Caco-2 (cell line): ENCODE results near the gene CLDN22. TPM values are rescaled to one million over a fixed set of nuclear protein-coding genes. Genes with fewer than 3 reads are reported as not detected.

Experiments used
- BruUV-seq: library from RNA; stranded (reverse); fragments of 400-500 nt; replicated peaks from 2 replicates; lab custom pipeline; 2021; lab: Mats Ljungman, UMichigan
- CTCF ChIA-PET: fragments of 300-600 bp; sonication (Branson Sonifier 250); formaldehyde crosslinking; loops from one replicate; lab custom pipeline; 2022; ENCODE audit warnings: antibody characterized with exemption; lab: Charles Lee
- POLR2A ChIA-PET: fragments of 300-600 bp; sonication (Branson Sonifier 250); formaldehyde crosslinking; loops from one replicate; lab custom pipeline; 2022; ENCODE audit warnings: antibody characterized with exemption; lab: Charles Lee
- DNase-seq, 2 experiments: peaks; one replicate each; pipeline versions ENCODE4 v3.0.0 to v3.0.0-alpha.2; 2020 to 2022
- H3K27me3 ChIP-seq: replicated peaks from 2 replicates; pipeline ENCODE4 v1.6.0; 2011; ENCODE audit warnings: low read length; ENCODE audit not compliant: control insufficient read depth, insufficient read depth
- H3K36me3 ChIP-seq: 2 replicates; pipeline ENCODE4 v1.5.1; 2011; ENCODE audit warnings: low read length; ENCODE audit not compliant: control insufficient read depth, insufficient read depth
- H3K4me1 ChIP-seq: fragments of 250-450 bp; sonication (Bioruptor Pico); 2 replicates; pipeline ENCODE4 v1.5.1; 2020; ENCODE audit warnings: mild to moderate bottlenecking
- H3K4me3 ChIP-seq: 2 replicates; pipeline ENCODE4 v1.5.1; 2011; ENCODE audit warnings: low read depth, mild to moderate bottlenecking, control low read depth, low read length
- H3K9me3 ChIP-seq: fragments of 250-450 bp; sonication (Bioruptor Pico); 2 replicates; pipeline ENCODE4 v1.5.1; 2020; ENCODE audit warnings: mild to moderate bottlenecking, moderate library complexity
- H3K27ac Mint-ChIP-seq: one replicate; pipeline ENCODE4 v1.8.0; 2022; ENCODE audit warnings: mixed read lengths; ENCODE audit not compliant: unreplicated experiment
- H3K27me3 Mint-ChIP-seq: one replicate; pipeline ENCODE4 v1.8.0; 2022; ENCODE audit warnings: mixed read lengths; ENCODE audit not compliant: insufficient read depth, unreplicated experiment
- H3K36me3 Mint-ChIP-seq: one replicate; pipeline ENCODE4 v1.8.0; 2022; ENCODE audit warnings: mild to moderate bottlenecking, mixed read lengths; ENCODE audit not compliant: insufficient read depth, unreplicated experiment
- H3K4me1 Mint-ChIP-seq: one replicate; pipeline ENCODE4 v1.8.0; 2022; ENCODE audit warnings: low read depth, mixed read lengths; ENCODE audit not compliant: unreplicated experiment
- H3K4me3 Mint-ChIP-seq: one replicate; pipeline ENCODE4 v1.8.0; 2022; ENCODE audit warnings: mild to moderate bottlenecking, moderate library complexity, mixed read lengths; ENCODE audit not compliant: unreplicated experiment
- H3K9me3 Mint-ChIP-seq: one replicate; pipeline ENCODE4 v1.8.0; 2022; ENCODE audit warnings: mixed read lengths; ENCODE audit not compliant: unreplicated experiment
- CTCF ChIP-seq, 2 experiments: fragments of 200-600 bp in 1 of 2; IDR thresholded peaks; 1 replicate in 1 of 2; 2 replicates in 1 of 2; pipeline versions ENCODE4 v1.5.1 to v1.8.0; 2011 to 2022; ENCODE audit warnings: antibody characterized with exemption in 1 of 2, control low read depth in 1 of 2, inconsistent platforms in 1 of 2, low read depth in 1 of 2, low read length in 1 of 2, mild to moderate bottlenecking in 1 of 2, moderate library complexity in 1 of 2; ENCODE audit not compliant: insufficient read depth in 1 of 2, severe bottlenecking in 1 of 2, unreplicated experiment in 1 of 2
- intact Hi-C: fragments of 100-400 bp; cut with micrococcal nuclease; formaldehyde crosslinking; loops from one replicate; pipeline ENCODE4 v1.10.0; 2022; ENCODE audit not compliant: unreplicated experiment
- total RNA-seq: library from RNA; stranded (reverse); gene quantifications from 2 replicates; pipeline ENCODE4 v1.2.3, GENCODE V29; 2022

CLDN22 gene
- total RNA-seq, 1 experiment from 2014 or later: not detected

- Mint-ChIP-seq H3K27ac (no peak overlapping the region), H3K4me1 (no peaks in the 10 kb centered on the region), H3K27me3 (no peaks in the 10 kb centered on the region), H3K4me3 (no peak overlapping the region), H3K36me3 (peaks cover 94% of the 10 kb centered on the region), H3K9me3 (no peaks in the 10 kb centered on the region)
- ChIA-PET POLR2A (no interaction called here), CTCF (no interaction called here)
- TF ChIP-seq CTCF (IDR thresholded peaks at IDR 0.05; ENCODE audit: insufficient read depth in 1 of 2, low read depth in 1 of 2, low read length in 1 of 2, severe bottlenecking in 1 of 2, unreplicated experiment in 1 of 2): no peak
- no peaks in the 10 kb centered on the region for H3K4me1 ChIP-seq
- H3K36me3 ChIP-seq: no peaks in the 10 kb centered on the region; the same call in 1 of the 2 replicates
- intact Hi-C loops: no loop called here
- H3K27me3 ChIP-seq: no peaks in the 10 kb centered on the region
- BruUV-seq: no TSS peak
- DNase-seq: no peak
- H3K4me3 ChIP-seq: no peak overlapping the region
- no peaks in the 10 kb centered on the region for H3K9me3 ChIP-seq
Measured at GRCh38 chr4:183268556-183268955, 51.5 kb downstream of the CLDN22 start.

Other genes starting within 250 kb of the CLDN22 start
- 120 and 126 TPM in 2 replicates for gene WWC2, start 221.0 kb downstream of the CLDN22 start, total RNA-seq
- not detected in 2 replicates for gene CLDN24, start 2.1 kb upstream of the CLDN22 start, total RNA-seq
- gene CDKN2AIP, start 124.4 kb upstream of the CLDN22 start, total RNA-seq: 13.9 and 17.5 TPM in 2 replicates
- 12.9 and 15.3 TPM in 2 replicates for gene ING2, start 184.8 kb upstream of the CLDN22 start, total RNA-seq